Lung microvascular endothelial cell (primary cell): ENCODE measurements around the gene CLMN. TPM values are rescaled to one million over a fixed set of nuclear protein-coding genes. Genes with fewer than 3 reads are reported as not detected.

Experiments
- DNase-seq, 2 donors: peaks; one replicate each; pipeline versions ENCODE4 v3.0.0 to v3.0.0-alpha.2; 2010; ENCODE audit warnings: low read depth in 2 of 2
- total RNA-seq: library from RNA; depleted of rRNA; stranded (reverse); fragments of >200 nt; gene quantifications from 2 replicates; pipeline ENCODE4 v1.2.1, GENCODE V29; 2014

The CLMN gene
- total RNA-seq, 1 donor from 2014 or later: 0.20 TPM

DNA sequence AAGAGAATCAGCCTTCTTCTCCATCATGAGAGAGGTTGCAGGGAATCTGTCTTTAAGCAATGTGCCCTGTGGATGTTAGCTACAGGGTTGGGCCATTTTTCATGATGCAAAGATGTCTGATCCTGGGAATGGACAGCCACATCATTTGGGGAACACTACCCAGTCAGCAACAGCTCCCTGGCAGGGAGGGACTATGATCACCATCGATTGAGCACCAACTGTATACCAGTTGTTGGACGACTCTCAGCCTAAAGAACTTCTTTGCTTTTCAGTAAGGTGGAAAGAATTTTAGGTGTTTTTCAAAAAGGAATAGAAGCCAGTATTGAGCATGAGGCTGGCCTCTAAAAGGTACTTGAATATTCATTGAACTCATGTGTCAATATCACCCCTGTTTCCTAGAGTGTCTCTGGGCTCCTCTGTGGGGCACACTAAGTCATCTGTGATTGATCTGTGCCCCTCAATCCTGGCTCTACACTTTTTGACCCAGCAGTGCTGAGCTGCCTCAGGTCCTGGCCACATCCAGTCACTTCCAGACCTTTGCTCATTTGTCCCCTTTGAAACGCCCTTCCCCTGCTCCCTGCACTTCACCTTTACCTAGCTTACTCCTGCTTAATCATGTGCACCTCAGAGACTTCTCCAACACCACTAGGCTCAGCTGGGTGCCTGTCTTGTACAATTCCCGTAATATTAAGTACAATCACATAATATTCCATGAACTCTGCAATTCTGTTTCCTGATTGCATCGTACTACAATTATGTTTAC lies 2.2 kb upstream of the CLMN start:
- no peak for DNase-seq

DNA sequence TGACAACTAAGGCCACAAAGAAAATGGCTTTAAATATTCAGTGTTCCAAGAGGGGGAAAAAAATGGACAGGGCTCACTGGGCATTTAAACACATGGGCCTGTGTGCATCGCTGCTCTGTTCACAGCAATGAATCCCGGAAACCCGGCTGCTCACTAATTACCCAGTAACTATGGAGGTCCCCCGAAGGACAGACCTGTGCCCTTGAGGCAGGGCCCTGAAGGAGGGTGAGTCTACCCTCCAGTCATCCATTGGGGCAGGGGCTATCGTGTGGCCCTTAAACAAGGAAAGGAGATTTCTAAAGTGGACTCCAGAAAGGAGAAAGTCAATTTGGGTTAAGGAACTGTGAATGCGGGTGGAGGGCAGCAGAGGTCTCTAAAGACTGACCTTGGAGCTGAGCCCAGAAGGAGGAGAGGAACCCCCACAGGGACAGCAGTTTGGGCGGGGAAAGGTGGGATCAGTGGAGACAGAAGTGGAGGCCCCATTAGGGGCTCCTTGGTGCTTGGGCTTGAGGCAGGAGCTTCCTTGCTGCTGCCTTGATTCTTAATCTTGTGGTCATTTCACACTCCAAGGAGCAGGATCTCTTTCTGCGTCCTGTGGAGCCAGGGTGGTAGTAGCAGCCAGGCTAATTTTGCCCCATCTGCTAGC lies 1.4 kb upstream of the CLMN start:
- DNase-seq: no peak

DNA sequence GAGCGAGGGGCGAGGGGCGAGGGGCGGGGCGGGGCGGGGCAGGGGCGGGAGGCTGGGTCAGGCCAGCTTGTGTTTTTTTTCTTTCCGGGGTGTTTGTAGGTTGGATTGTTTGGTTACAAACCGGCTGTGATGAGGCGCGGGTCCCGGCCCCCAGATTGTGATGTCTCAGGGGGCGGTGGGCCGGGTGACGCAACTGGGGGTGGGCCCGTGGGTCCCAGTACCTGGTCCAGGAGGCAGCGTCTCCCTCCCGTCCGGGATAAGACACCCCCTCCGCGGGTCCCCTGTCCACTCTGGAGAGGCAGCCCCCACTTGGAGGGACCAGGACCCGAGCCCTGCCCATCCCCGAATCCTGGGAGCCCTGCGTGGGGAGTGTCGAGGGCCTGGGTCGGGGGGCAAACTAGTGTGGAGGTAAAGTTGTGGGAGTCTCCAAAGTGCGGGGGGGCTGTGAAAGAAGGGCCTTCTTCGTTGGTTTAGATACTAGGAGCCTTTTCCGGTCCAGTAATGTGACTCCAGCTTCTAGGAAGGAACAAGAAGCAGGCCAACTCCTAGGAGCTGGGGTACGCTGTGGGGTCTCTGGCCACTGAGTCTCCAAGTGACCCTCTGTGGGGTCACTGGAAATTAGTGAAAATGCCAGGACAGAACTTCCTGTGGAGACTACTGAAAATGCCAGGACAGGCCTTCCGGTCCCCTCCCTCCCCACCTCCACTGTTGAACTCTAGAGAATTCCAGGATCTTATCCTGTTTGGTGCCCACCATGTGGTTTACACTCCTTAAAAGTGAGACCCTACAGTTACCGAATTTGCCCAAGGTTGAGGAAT lies 579 bp upstream of the CLMN start:
- no peak for DNase-seq

DNA sequence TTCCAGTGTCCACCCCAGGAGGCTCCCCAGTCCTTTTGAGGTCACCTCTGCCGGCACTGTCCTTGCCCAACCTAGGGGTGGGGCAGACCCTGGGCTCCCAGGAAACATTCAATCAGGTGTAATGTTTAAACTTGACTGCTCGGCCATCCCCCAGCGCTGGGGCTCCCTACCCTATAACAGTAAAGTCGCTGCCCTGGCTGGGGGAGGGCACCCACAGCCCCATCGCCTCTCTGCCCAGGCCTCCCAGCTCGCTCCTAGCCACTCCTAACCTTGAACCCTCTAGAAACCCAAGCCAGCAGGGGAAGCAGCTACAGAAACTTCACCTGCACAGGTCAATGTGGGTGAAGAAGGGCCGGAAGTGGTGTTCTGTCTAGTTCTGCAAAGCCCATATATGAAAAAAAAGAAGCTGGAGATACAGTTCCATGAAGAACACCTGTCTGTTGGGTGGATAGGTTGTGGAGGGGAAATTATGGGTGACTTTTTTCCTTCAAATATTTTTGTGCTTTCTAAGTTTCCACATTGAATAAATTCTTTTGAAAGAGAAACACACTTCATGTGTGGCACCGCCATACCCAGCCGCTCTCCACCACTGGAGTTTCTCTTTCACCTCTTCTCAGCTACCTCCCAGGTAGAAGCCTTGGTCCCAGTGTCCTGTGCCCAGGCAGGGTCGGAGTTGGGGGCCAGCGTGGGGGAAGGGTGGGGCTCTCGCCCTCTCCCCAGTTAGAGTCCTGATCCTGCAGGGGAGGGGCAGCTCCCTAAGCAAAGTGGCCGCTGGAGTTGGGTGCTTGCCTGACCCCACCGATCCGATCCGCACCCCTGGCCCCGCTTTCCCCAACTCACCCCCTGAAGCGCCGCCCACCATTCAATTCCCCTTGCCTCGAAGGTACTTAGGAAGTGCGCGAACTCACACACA lies 1.1 kb downstream of the CLMN start:
- no peak for DNase-seq

DNA sequence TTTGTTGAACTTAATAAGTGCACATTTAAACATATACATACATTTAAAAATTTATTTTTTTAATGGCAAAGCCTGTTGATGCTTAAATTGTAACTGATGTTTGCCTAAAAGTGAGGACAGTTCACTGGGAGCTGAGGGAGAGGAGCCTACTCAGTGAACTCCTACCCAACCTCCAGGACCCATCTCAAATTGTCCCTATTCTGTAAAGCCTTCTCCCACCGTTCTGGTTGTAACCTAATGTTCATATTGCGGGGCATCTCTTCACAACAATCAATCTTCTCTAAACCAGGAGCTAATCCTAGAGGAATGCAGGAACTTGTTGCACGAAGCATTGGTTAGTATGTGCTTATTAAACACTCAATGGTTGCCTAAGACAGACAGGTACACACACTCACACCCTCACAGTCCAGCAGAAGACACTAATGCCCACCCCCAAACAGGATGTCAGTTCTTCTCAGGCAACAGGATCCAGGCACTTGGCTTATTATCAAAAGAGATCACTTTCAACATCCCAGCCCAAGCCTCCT lies 1.8 kb downstream of the CLMN start:
- no peak for DNase-seq

DNA sequence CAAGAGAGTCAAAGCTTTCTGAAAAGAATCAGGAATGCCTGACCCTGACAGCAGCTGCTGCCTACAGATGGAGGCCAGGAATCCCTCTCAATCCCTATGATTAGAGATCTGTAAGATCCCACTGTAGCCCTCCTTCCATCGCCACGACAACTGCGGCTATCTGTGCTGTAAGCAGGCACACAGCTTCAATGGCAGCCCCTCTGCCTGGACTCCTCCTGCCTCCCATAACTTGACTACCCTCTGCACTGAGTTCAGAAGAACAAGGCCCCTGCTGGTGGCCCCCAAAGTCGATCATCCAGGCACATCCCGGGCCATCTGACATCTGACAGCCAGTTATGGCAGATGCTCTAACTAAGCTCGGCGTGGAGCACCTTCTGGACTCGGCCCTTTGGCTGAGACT lies 2.9 kb downstream of the CLMN start:
- DNase-seq: no peak

DNA sequence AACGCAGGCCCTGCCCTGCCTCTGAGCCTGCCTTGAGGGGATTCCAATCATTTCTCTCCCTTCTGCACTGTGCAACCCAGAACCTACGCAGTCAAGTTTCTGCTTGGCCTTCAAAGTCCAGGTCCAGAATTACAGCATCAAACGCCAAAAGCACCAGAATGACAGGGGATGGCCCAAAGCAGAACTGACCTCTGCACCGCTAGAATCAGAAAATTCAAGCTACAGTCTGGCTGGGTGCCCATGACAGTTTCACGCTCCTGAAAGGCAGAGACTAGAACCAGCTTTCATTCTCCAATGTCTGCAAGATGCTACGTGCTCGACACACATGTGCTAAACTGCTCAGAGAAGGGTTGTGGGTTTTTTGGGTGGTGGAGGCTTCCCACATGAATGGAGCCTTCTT lies 4.1 kb downstream of the CLMN start:
- DNase-seq: no peak

DNA sequence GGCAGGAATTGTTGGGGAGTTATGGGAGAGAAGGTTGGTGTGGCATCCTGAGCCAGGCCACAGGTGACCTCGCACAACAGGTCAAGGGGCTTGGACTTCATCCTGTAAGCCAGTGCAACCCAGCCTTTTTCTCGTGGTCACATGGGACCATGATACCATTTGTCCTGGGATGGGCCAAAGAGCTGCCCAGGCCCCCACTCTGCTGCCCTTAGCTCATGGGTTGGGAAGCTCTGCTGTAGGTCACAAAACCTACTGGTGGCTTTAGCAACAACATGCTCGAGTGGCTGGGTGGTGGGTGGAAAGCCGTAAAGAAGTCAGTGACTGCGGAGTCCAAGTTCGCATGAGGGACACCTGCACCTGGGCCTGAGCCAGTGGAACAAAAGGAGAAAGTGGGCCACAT lies 4.6 kb downstream of the CLMN start:
- DNase-seq: no peak

DNA sequence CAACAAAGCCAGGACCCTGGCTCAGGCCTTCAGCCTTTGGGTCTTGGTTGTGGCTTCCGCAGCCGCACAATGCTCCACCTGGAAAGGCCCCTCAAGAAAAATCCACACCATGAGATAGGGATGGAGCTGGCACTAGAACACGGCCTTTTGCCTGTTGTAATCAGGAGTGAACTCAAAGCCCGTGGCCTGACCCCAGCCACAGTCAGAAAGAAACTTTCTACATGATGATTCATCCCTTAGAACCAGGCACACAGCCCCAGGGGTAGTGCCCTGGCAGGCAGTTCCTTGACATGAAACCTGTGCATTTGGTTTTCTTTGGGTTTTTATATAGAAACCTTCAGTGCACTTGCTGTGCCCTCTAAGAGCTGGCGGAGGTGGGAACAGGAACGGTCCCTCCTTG lies 5.1 kb downstream of the CLMN start:
- peak in 1 of 2 donors; percentile 39 for DNase-seq

DNA sequence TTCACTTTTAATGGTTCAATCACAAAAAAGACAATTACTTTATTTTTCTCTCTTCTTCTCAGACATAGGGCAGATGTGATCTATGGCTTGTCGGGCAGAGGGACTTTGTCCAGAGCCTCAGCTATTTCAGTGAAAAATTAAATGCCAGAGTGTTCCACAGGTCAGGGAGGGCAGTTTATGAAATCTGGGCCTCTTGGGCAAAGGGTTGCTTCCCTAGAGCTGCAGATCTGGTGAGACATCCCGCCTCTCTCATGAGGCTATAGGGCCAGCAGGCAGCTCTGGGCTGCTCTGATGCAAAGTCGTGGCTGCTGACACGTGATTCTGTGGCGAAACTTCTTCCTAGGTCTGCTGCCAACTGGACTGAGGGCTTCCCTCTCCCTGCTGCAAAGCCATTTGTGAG lies 6.0 kb downstream of the CLMN start:
- DNase-seq: peak in 1 of 2 donors; percentile 19

DNA sequence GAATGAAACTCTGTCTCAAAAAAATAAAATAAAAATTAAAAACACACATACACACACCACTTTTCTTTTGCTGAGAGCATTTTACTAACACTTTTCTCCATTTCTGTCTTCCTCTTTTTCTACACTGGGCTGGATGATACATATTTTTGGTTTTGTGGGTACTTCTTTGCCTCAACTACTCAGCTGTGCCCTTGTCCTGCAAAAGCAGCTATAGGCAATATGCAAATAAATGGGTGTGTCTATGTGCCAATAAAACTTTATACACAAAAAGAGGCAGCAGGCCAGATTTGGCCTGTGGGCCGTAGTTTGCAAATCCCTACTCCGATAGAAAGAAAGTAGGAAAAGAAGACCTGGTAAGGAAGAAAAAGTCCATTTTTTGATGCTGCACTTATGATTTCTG lies 6.5 kb downstream of the CLMN start:
- no peak for DNase-seq

DNA sequence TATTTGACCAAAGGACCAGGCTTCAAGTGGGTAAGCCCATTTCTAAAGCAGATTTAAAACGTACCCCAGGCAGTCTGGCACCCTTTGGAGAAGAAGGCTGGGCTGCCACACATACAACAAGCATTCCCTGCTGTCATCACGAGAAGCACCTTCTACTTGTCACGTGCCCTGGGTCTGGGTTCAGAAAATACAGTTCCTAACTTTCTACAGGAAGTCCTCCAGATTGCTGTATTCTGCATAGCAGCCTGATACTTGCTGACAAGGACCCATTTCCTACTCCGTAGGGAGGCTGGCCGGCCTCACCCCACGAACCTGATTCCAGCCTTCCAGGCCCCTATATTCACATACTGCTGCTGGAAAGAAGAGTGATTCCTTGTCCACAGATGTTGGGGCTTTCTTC lies 7.4 kb downstream of the CLMN start:
- no peak for DNase-seq

DNA sequence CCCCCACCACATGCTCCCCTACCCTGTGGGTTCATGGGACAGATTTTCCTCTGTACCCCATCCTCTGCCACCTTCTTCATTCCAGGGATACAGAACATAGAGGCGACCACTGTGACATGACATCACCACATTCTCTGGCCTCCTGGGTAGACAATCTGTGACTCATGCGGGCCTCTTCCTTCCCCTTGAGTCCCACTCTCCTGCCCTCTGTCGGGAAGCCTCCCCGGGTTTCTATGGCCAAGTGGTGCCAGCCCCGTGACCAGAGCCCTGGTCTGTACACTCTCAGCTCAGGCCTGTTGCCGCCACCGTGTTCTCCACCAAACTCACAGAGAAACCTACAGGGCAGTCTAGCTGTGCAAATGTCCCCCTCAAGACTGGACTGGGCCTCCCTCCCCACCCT lies 8.0 kb downstream of the CLMN start:
- peak; percentile 44 to 77 for DNase-seq

DNA sequence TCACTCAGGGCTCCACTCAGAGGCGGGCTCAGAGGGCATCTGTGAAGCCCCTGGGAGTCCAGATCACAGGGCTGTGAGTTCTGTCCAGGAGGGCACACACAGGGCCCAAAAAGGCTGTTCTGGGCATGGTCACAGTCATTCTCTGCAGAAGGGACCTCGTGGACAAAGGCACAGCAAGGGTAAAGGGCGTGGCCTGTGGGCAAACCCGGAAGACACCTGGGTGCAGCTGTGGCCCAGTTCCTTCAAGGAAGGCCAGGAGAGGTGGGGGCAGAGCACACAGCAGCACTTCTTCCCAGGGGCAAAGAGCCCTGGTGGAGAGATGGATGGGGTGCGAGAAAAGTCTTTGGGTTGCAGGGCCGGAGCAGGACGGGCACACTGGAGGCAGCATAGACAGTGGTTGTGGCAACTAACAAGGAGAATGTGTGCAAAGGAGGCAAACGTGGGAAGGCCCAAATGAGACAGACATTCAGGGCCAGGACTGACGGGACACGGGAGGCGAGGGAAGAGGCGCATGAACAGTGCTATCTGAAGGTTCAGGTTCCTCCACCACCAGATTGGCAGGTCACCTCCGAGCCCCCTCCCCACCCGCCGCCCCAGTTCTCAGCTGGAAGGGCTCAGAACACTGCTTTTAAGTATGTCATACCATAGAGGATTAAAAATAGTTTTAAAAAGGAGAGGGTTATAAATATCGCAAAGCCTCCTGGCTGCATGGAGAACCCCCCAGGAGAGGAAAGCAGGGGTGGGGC lies 8.9 kb downstream of the CLMN start:
- DNase-seq: no peak

DNA sequence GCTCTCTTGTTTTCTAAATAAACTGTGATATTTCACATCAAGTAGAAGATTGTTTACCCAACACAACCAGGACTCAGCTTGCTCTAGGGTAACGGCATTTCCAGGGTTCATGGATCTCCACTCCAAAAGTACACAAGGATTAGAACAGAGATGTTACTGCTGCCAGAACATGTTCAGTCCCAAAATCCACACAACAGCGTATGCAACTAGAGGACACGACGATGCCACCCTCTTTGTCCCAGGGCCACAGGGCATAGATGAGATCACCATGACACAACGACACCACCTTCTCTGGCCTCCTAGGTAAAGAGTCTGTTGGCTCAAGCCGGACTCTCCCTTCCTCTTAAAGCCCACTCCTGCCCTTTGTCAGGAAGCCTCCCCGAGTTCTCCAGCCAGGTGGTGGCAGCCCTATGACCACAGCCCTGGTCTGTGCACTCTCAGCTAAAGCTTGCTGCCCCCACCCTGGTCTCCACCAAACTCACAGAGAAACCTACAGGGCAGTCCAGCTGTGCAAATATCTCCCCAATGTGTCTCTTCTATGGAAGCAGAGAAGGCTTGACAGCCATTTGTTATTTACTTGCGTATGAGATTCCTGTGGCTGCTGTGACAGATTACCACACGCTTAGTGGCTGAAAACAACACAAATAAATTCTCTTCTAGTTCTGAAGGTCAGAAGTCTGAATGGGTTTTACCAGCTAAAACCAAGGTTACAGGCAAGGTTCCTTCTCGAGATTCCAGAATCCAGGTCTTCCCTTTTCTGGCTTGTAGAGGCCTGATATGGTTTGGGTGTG lies 10.3 kb downstream of the CLMN start:
- no peak for DNase-seq

DNA sequence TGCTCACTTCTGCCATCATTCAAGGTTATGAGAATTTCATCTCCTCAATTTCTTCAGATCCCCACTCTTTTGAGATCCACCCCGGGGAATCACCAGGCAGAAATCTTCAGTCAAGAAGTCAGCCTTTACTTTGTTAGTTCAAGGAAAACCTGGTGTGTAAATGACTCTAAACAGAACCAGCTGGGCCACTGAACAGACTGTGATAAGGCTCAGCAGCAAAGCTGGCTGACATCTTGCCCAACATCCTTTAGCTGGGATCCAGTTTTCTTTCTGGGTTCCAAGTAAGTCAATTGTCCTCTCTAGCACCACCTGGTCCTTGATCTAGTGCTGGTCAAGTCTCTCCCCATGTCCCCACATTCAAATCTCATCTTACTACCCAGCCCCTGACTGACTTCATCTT lies 11.6 kb downstream of the CLMN start:
- DNase-seq: no peak

DNA sequence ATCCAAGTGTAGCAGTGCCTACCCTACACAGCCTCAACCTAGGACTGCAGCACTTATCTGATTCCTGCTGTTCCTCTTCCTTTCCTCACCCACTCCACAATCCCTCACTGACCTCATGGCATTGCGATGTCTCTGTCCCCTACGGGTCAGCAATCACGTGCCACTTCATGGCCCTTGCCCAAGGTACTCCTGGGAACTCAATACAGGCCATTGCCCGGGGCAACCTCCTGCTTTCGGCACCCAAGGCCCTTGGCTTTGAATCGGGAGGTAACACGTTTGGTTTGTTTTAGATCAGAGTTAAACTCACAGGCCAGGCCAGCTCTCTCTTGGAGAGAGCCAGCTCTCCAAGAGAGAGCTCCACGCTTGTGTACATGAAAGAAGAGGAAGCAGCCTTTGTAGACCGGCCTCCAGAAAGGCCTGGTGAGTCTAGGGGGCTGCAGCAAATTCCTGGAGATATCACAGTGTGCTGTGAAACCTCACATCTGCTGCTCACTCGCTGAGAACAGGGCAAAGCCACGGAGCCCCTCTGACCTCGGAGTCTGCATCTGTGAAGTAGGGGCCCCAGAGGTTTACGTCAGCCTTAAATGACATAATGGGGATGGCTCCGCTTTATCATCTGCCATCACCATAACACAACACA lies 12.2 kb downstream of the CLMN start:
- no peak for DNase-seq

DNA sequence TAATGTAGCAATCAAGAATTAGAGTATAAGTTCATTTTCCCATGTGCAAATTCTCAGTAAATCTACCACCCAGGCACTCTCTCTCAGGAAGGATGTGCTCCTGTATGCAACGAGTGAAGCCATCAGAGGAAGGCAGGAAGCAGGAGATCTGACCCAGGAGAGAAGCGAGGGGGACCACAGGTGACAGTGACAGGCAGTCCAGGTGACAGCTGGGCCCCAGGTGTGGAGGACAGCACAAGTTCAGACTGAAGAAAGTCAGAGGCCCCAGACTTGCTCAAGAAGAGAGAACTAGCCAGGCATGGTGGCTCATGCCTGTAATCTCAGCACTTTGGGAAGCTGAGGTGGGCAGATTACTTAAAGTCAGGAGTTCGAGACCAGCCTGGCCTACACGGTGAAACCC lies 13.8 kb downstream of the CLMN start:
- no peak for DNase-seq

DNA sequence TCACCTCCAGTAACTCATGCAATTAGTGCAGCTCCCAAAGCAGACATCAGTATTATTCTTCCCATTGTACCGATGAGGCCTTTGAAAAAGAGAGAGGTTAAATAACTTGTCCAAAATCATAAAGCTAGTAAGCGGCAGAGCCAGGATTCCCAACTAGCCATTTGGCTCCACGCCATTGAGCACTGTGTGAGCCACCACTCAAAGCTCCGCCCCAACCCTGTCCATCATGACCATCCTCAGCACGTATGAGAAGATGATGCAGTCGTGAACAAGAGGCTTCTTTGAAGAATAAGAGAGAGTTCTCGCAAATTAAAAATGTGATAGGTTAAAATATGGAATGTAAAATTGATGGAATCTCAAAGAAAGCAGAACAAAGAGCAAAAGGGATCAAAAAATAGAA lies 14.6 kb downstream of the CLMN start:
- DNase-seq: no peak
